Measurements from ENCODE around the gene GATB.

DNA sequence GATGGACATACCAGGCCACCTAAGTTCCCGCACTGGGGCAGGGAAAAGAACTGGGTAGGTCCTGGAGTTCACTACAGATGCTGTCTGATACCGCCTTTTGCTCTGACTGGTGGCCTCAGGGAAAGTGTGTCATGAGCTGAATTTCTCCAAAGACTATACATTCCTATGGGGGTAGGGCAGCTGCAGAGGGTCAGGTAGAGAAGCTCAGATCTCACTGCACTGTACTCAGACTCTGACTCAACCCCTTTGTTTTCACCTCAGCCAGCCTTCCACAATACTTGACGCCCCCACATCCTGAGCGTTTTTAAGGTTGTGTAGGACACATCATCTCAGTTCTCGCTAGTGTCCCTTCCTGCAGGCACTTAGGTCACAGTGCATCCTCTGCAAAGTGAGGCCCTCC, 7.8 kb downstream of the GATB start:
- TF ChIP-seq, protein P1, sequence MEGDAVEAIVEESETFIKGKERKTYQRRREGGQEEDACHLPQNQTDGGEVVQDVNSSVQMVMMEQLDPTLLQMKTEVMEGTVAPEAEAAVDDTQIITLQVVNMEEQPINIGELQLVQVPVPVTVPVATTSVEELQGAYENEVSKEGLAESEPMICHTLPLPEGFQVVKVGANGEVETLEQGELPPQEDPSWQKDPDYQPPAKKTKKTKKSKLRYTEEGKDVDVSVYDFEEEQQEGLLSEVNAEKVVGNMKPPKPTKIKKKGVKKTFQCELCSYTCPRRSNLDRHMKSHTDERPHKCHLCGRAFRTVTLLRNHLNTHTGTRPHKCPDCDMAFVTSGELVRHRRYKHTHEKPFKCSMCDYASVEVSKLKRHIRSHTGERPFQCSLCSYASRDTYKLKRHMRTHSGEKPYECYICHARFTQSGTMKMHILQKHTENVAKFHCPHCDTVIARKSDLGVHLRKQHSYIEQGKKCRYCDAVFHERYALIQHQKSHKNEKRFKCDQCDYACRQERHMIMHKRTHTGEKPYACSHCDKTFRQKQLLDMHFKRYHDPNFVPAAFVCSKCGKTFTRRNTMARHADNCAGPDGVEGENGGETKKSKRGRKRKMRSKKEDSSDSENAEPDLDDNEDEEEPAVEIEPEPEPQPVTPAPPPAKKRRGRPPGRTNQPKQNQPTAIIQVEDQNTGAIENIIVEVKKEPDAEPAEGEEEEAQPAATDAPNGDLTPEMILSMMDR (IDR thresholded peaks at IDR 0.05), result no peak
- TF ChIP-seq POLR2A (IDR thresholded peaks at IDR 0.05), result no peak

All from tibial nerve (tissue), 3 donors.